Mammary epithelial cell (primary cell): ENCODE results near the gene OOSP4B.
"Not testable (repeated sequence)": the region's sequence is repeated elsewhere in the genome, so short reads cannot be mapped to it uniquely, and the experiment has no call there.

Source experiments
- CTCF ChIP-seq, 2 donors: IDR thresholded peaks in 1 of 2; conservative IDR thresholded peaks in 1 of 2; 2 replicates each; pipeline ENCODE4 v1.5.1; 2011 to 2012; ENCODE audit warnings: inconsistent platforms in 2 of 2, low read length in 2 of 2, mild to moderate bottlenecking in 2 of 2, control low read depth in 1 of 2, low read depth in 1 of 2; ENCODE audit not compliant: insufficient read depth in 1 of 2; ENCODE audit errors: extremely low read depth in 1 of 2
- EZH2 ChIP-seq: IDR thresholded peaks from 2 replicates; pipeline ENCODE4 v1.6.1; 2012; ENCODE audit warnings: low read length, inconsistent platforms, borderline replicate concordance

- TF ChIP-seq CTCF (conservative IDR thresholded peaks at IDR 0.05 in 1 of 2, IDR thresholded peaks at IDR 0.05 in 1 of 2; ENCODE audit: extremely low read depth in 1 of 2, insufficient read depth in 1 of 2, low read depth in 1 of 2, low read length in 2 of 2); EZH2: not testable (repeated sequence)
Measured at GRCh38 chr11:59982037-59982436, 34.9 kb upstream of the OOSP4B start.
